GM21447 (cell line): ENCODE measurements around the gene IER5L.

ENCODE experiments used
- ATAC-seq: cut with Tn5 transposase; IDR thresholded peaks from one replicate; pipeline ENCODE4 v1.9.1; 2021; ENCODE audit not compliant: unreplicated experiment

Gene IER5L

GRCh38 chr9:129182122-129182521, 4.1 kb upstream of the IER5L start:
- no peak for ATAC-seq

DNA sequence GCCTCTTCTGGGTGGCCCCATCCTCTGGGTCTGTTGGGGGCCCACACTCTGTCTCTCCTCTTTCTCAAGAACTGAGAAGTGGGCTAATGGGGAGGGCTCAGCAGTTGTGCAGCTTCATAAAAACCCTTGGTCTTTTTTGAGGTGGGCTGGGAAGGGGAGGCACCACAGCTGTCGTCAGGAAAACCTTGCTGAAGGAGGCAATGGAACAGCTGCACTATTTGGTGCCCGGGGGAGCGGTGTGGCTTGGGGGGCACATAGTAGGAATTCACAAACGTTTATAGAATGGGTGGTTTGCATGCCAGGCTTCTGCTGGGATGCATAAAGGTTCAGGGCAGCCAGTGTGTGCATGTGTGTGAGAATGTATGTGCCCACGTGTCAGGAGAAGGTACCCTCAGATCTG, 3.2 kb upstream of the IER5L start:
- no peak for ATAC-seq

GRCh38 chr9:129178568-129179382, 714 bp upstream of the IER5L start:
- no peak for ATAC-seq

GRCh38 chr9:129177443-129177790, 644 bp downstream of the IER5L start:
- no peak for ATAC-seq

GRCh38 chr9:129176701-129177442, 1.2 kb downstream of the IER5L start:
- ATAC-seq = no peak

- ATAC-seq = peak; percentile 24
Measured at GRCh38 chr9:129175825-129176633, 2.0 kb downstream of the IER5L start.

- no peak for ATAC-seq
Measured at GRCh38 chr9:129175515-129175824, 2.6 kb downstream of the IER5L start.

DNA sequence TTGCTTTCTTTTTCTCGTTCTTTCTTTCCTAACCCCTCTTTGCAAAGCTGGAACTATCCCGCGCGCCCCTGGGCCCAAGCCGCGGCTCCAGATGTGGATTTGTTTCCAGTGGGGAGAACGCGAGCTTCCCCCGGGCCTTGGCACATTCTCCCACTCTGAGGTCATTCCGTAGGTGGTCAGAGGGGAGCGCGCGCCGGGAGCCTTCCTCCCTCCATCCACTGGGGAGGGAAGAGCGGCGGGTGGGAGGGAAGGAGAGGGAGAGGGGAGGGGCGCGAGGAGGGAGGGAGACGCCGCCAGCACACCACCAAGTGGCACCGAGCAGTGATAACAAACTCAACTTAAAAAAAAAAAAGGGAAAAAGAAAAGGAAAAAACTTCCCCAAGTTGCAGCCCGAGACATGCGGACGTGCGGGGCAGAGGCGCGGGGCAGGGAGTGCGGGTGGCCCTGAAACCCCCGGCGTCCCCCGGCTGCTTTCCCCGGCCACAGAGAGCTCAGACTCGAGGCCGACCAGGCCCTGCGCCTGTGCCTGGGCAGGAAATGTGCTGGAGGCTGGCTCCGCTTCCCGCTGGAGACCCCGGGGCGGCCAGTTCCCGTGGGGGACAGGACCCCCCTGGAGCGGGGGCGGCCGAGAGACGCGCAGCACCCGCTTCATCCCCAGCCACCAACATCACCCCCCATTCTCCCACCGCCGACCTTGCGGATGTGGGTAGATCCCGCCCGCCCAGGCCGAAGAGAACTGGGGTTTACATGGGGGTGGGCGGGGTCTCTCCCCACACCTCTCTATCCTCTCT, 3.1 kb downstream of the IER5L start:
- ATAC-seq = no peak

DNA sequence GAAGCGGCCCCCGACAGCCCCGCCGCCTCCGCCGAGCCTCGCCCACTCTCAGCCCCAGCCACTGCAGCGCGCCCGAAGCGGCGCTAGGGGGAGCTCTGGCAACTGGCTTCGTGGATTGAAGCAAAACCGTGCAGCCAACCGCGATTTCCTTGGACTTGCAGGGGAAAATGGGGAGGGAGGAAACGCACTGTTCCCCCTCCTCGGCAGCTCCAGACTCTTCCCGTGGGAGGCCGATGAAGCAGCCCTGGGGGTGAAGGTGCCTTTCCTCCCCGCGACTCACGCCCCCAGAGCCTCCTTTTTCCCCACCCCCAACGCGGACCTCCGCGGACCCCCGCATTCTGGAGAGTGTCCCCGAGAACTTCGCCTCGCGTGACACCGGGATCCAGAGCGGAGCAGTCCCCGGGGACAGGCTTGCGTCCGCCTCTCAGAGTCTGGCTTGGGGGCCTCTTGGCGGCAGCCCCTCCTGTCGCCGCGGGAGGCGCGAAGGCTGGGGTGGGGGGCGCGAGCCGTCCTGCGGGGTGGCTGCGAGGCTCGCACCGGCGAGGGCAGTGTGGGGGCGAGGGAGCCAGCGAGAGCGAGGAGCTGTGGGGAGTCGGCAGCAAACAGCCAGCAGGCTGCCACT, 3.8 kb downstream of the IER5L start:
- ATAC-seq = no peak

GRCh38 chr9:129173296-129174101, 4.6 kb downstream of the IER5L start:
- no peak for ATAC-seq

- no peak for ATAC-seq
Measured at GRCh38 chr9:129172816-129173215, 5.2 kb downstream of the IER5L start.

DNA sequence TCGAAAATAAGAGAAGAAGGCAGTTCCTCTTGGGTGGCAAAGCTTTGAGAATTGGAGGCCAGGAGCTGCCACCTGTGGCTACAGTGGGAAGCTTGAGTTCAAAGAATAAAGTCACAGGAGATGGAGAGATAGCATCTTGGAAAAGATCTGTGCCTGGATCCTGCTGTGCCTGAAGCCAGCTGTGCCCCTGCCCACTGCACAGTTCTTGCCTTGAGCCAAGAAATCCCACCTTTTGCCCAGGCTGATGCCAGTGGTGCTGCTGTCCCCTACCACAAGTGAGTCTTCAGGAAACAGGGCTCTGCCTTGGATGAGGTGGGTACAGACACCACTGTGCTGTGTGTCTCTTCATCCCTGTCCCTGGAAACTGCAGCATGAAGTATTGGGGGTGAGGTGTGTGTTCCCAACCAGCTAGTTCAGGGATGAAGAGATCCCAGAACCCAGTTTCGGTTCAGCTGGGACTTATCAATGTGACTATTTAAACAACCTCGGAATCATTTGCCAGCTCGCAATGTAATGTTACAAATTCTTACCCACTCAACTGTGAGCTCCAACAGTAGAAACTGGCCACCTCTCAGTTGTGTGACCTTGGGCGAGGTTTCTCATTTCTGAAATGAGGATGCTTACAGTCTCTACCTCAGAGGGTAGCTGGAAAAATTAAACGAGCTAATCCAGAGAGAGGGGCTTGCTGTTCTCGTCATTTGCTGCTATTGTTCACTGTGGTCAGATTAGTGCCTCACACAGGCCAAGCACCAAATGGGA, 5.9 kb downstream of the IER5L start:
- ATAC-seq = no peak

- no peak for ATAC-seq
Measured at GRCh38 chr9:129170229-129170628, 7.8 kb downstream of the IER5L start.

DNA sequence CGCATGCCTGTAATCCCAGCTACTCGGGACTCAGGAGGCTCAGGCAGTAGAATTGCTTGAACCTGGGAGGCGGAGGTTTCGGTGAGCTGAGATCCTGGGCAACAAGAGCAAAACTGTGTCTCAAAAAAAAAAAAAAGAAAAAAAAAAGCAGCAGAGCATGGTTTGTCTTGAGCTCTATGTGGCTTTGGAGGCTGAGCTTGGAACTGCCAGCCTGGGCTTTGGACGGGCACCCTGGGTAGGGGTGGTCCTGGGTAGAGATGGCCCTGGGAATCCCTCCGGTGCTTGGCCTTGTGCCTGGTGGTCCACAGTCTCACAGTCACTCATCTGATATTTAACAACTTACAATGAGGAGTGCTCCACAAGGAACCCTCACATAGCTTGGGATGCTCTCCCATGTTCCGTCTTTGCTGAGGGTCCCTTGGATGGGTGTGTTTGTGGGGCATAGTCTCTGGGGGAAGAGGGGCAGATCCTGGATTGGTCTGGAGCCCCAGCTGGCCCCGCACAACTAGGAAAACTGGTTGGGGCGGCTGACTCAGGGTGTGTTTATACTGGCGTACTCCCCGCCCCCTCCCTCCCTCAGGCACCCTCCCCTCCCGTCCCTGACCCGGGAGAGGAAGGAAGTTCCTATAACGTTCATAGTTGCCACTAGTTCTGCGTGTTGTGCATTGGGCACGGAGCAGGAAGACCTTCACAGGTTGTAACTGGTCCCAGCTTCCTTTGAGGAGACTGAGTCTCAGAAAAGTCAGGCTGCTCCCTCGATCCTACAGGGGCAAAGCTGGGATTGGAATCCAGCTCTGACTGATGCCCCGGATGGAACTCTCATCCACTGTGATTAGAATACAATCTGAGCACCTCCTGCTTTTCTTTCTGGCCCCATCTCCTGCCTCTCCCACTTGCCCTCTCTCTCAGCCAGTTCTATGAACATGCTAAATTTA, 11.2 kb downstream of the IER5L start:
- no peak for ATAC-seq

DNA sequence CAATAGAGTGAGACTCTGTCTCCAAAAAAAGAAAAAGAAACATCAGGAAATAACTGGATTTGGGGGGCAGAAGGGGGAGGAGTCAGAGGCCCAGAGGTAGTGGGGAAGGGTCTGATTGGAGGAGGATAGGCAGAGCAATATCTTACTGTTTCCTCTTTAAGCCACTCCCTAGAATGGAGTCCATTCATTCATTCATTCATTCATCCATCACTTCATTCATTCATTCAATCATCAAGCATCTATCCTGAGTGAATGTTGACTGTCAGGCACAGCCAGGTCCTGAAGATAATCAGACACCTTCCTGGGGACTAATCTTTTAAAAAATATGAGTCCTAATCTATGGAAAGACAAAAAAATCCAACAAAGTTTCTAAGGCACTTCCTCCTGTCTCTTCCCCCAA, 12.9 kb downstream of the IER5L start:
- ATAC-seq = no peak

DNA sequence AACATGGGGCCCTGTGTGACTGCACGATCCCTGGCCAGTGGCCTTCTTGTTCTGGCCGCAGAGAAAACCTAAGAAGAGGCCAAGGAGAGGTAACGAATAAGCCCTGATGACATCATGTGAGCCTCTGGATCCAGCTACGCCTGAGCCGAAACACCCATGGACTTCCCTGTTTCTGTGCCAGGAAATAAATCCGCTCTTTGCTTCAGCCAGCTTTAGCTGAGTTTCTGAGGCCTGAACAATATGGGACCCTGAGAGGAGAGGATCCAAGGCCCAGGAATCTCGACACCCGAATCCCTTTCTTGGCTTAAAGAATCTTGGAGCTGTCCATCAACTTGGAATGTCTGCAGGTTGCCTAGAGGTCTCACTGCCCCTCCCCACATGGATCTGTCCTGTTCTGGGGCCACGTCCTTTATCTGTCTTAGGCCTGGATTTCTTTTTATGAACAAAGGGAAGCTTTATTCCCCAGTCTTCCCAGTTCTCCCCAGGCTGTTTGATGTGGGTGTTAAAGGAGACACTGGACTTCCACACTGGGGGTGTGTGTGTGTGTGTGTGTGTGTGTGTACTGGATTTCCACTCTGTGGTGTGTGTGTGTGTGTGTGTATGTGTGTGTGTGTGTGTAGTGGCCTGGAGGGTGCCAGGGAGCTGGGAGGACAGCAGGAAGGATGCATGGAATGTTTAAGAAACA, 13.7 kb downstream of the IER5L start:
- ATAC-seq = no peak

DNA sequence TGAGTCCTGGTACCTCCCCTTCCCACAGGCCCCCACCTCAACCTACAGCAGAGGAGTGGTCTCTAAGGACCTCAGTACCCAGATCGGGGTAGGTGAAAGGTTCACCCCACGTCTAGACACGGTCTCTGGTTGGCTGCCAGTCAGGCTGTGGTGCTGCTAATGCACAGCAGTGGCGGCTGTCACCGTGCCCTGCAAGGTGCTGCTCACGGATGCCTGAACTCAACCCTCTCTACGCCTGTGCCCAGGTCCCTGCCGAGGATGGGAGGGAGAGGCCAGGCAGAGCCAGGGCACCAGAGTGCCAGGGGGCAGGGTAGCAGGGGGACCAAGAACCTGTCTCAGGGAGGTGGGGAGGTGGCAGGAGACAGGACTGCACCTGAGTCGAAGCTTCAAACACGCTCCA, 14.3 kb downstream of the IER5L start:
- ATAC-seq = no peak
